Cortex of kidney (tissue), 1 donor: ENCODE results near the gene EMID1.

Experiments
- DNase-seq: peaks from one replicate; lab custom pipeline; 2025; lab: John Stamatoyannopoulos, UW

EMID1 gene

DNA sequence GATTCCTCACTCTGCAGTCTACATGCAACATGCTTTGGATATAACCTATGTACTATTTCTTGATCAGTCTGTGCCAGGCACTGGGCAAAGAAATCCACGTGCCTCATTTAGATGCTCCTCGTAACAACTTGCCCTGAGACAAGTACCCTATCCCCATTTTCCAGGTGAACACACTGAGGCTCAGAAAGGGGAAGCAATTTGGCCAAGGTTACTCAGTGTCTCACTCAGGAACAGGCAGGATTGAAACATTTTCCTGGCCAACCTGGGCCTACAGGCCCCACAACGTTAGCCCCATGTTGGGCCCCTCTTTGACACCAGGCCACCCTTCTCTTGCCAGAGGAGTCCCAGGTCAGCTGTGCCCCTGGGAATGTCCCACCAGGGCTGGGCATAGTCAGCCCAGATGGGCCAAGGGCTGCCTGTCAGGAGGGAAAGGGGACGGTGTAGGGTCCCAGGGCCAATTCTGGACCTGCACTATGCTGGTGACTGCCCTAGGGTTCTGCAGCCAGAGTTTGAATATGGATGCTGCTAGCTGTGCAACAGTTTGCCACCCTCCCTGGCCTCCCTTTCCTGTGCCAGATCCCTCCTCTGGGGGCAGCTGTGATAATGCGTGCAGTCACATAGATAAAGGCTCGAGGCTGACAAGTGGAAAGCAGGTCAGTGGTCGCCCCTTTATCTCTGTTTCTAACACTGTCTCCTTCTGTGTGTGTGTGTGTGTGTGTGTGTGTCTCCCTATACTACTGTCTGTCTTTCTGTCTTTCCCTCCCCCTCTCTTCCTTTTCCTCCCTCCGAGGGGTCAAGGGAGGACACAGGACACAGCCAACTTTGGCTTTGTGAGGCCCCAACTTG, 10.4 kb upstream of the EMID1 start:
- DNase-seq = no peak

DNA sequence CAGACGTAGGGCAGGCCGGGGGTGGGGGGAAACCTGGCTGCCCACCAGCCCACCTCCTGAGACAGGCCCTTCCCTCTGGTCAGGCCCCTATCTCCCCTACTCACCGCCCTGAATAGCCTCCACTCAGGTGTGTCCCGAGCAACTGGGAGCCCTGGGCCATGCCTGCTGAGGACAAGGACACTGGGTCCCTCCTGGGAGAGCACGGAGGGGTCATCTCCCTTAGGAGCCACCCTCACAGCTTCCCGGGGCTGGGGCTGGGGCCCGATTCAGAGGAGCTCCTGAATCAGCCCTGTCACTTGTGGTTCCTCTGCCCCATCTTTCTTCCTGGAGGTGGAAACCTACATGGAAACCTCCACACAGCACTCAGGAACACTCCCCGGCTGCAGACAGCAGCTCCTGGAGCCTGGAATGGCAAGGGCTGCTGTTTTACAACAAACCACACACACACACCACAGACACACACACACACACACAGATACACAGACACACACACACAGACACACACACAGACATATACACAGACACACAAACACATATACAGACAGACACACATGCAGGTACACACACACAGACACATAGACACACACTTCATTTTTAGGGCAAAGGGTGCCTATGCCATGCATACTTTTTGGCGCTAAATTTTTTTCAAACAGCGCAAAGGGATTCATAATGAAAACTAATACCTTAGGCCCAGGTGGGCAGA, 9.6 kb upstream of the EMID1 start:
- DNase-seq = no peak

- no peak for DNase-seq
Observed at GRCh38 chr22:29197096-29197495, 8.6 kb upstream of the EMID1 start.

- no peak for DNase-seq
Observed at GRCh38 chr22:29198240-29198639, 7.5 kb upstream of the EMID1 start.

- DNase-seq = no peak
Observed at GRCh38 chr22:29199702-29200400, 5.8 kb upstream of the EMID1 start.

GRCh38 chr22:29200901-29201300, 4.8 kb upstream of the EMID1 start:
- DNase-seq = no peak

DNA sequence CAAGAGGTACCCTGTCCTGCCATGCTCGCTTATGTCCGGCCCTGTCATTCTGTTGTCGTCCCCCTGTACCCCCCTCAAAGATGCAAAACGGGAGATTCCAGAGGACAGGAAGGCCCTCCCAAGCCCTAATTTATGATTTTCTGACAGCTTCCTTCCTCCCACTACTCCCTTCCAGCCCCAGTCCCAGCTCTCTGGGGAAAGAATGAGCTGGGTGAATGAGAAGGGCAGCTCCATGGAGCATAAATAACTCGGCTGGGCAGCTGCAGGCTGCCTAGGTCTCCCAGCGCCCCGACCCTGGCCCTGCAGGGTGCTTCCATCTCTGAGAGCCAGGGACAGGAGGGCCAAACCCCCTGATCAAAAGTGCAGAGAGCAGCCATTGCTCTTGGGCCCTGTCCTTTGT, 3.9 kb upstream of the EMID1 start:
- DNase-seq = no peak

GRCh38 chr22:29202212-29203192, 3.2 kb upstream of the EMID1 start:
- no peak for DNase-seq

DNA sequence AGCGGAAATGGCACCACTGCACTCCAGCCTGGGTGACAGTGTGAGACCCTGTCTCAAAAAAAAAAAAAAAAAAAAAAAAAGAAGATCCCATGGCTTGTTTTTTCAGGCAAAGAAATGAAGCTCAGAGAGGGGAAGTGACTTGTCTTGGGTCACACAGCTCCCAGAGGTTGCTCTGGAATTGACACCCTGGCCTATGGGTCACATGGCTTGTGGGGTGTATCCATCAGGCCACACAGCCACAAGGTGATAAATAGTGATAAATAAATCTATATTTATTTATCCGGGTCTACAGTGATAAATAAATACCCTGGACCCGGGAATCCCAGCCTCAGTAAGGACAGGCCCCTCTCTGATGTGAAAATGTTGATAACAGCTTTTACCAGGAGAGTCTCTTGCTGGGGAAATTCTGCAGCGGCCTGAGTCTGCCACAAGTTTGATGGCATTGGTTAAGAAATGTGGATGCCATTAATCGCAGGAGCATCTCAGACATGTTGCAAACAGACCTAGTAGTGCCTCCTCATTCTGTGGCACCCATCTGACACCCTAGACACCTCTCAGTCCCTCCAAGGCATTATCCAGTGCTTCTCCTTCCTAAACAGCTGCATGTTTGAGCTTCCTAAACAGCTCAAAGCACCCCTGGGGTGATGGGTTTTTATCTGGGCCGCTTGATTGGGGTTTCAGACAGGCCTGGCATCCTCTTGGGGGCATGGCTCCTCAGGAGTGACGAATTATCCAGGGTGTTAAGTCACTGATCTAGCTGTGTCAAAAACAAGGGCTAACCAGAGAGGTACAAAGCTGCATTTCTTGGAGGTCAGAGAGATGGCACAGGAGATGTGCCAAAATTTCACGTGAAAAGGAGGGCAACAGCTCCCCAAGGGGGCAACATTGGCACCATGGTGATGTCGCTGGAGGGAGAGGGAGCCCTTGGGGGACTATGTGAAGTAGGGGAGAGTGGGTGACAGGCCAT, 1.9 kb upstream of the EMID1 start:
- no peak for DNase-seq

GRCh38 chr22:29204455-29205183, 1.1 kb upstream of the EMID1 start:
- no peak for DNase-seq

DNA sequence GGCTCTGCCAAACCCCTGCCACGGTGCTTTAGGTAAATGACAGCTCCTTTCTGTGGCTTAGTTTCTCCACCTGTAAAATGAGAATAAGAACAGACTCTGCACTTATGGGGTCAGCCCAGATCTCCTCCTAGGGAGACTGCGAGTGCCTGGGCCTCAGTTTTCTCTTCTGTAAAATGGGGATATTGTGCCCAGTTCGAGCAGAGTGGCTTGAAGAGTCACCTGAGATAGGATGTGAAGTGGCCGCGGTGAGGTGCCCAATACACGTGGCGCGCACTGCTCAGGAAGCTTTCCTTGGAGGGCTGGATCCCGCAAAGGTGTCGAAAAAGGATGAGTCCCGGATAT, 473 bp upstream of the EMID1 start:
- DNase-seq = no peak

DNA sequence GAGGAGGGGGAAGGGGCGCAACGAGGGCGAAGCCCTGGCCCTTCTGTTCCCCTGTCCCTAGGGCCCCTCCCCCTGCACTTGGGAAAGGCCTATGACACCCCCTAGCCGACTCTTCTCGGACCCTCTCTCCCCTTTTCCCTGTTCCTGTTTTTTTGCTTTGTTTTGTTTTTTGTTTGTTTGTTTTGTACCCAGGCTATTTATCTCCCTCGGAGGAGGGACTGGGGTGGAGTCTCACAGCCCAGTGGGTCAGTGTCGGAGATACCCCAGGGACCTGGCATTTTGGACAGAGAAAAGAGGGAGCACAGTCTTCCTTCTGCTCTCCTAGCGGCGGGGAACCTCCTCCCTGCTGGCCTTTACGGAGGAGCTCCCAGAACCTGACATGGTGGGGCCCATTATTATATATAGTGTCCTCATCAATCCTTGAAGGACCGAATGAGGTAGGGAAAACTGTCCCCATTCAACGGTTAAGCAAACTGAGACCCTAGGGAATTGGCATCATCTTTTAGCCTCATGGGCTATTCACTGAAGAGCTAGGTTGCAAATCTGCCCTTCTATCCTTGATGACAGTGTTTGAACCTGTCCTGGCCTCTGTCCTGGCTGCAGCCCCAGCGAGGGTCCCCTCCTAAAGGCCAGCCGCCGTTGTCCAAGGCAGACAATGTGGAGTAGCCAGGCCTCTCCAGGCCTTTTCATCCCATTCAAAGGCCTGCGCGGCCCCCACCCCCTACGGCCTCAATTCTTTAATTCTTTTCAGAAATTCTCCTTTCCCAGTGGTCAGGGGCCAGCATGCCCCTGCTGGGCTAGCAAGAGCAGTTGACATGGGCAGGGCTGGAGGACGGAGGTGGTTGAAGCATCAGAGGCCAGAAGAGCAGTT, 911 bp downstream of the EMID1 start:
- DNase-seq = no peak

- DNase-seq = no peak
Observed at GRCh38 chr22:29207243-29207550, 1.5 kb downstream of the EMID1 start.

DNA sequence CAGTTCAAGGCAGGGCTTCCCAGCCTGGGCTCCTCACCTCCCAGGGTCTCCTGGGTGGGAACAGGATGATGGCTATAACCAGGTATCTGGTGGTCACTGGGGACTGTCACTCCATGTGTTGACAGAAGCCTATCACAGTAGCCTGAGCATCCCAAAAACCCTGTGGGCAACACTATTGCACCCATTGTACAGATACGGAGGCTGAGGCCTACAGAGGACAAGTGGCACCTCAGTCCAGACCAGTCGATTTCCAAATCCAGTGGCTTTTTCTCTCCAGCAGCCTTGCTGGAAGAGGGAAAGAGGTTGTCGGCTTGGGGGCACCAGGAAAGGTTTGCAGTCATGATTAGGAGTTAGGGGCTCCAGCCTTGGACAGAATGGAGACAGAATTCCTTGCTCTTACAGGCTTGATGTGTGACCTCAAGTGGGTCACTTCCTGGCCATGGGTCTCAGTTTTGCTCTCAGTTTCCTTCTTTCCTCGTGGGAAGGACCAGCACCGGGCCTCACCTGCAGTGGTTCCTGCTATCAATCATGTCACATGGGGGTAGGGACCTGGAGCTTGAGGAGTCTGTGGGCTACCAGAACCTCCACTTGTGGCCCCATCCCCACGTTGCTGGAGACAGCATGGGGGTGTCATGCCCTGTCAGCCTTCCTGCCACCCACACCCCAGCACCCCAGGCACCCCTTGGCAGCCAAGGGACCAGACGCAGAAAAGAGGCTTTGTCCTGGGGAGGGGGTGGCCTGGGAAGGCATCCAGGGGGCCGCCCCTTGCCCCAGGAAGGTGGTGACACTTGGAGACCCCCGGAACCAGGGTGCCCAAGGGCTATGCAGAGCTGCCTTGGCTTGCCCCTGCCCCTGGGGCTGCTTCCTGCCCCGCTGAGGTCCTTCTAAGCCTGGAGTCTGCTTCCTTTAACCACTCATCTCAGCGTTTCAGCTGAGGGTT, 2.1 kb downstream of the EMID1 start:
- no peak for DNase-seq

DNA sequence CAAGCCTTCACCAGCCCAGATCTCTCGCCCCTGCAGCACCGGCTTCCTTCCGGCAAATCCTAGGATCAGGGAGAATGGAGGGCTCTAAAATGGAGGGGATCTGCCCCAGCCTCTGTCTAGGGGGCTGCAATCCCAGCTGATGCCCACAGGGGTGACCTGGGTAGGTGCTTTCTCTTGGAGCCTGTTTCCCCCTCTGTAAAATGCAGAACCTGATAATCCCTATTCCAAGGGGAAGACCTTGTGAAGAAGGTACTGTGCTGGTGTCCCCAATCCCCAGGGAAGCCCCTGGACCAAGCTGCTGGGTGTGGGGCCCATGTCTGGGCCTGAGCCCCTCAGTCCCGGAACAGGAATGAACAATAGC, 2.8 kb downstream of the EMID1 start:
- no peak for DNase-seq

DNA sequence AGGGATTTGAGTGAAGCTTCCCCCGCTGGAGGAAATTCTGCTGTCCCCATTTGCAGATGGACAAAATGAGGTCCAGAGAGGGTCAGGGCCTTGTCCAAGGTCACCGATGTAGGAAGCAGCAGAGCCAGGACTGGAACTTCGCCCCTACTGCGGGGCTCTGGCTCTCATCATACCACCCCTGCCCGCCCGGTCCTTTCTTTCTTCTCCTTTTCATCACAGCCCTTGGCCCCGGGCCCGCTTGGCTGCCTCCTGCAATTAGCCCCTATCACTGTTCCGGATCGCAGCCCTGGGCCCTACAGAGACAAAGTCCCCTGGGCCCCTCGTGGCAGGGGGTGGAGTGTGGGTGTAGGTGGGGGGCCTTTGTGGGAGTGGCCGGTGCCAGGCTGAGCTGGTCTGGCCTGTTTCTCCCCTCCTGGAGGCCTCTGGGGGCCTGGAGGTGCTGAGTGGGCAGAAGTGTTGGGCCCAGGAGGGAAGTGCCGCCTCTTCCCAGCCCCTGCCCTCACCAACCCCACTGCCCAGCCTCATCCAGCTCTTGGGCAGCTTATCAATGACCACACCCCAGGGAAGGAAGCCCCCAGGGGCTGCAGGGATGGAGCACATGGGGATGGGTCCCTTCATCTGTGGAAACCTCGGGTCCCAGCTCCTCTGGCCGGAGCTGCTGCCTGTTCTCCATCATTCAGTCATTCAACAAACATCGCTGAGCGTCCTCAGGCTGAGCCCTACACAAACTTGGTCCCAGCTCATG, 3.4 kb downstream of the EMID1 start:
- DNase-seq = no peak

- DNase-seq = no peak
Observed at GRCh38 chr22:29209624-29209929, 3.9 kb downstream of the EMID1 start.

DNA sequence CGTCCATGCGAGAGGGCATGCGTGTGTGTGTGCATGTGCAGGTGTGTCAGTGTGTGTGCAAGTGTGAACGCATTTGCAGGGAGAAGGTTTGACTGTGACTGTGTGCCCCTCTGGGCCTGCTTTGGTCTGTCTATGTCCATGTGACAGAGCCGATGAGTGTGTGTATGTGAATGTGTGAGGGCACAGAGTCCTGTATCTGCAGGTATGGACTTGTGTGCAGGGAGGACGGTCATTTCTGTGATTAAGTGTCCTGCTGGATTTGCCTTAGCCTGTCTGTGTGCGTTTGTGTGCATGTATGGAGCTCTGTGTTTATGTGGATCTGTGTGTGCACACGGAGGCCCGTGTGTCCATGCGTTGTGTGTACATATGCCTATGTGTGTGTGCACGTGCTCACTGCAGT, 5.4 kb downstream of the EMID1 start:
- DNase-seq = no peak
